H1 (cell line): ENCODE measurements around the gene CD37. TPM values are rescaled to one million over a fixed set of nuclear protein-coding genes. Genes with fewer than 3 reads are reported as not detected.

Experiments
- polyA plus RNA-seq, 7 experiments: library from polyadenylated mRNA; depleted of rRNA in 3 of 7; stranded (reverse) in 5 of 7; unstranded in 2 of 7; fragments of >200 nt in 5 of 7; fragments of 200-250 nt in 2 of 7; gene quantifications; 1 replicate in 5 of 7; 2 replicates in 1 of 7; 4 replicates in 1 of 7; pipeline versions ENCODE4 v1.2.1 to v1.2.3, GENCODE V29; 2011 to 2013; ENCODE audit warnings: missing spikeins in 2 of 7, mixed read lengths in 2 of 7
- total RNA-seq: library from RNA; stranded (reverse); fragmentation: NEBNext Ultra II Directional; extraction: Animal tissue kit (Norgen Biotek cat#: 25700); gene quantifications from 2 replicates; pipeline ENCODE4 v1.2.1, GENCODE V29; 2021
- TF ChIP-seq, protein P1 (sequence below), 3 experiments: IDR thresholded peaks; 1 replicate in 2 of 3; 2 replicates in 1 of 3; pipeline versions ENCODE4 v1.5.1 to v1.6.1; 2011; ENCODE audit warnings: low read length in 3 of 3, mild to moderate bottlenecking in 3 of 3, inconsistent platforms in 2 of 3, low read depth in 1 of 3, moderate library complexity in 1 of 3; ENCODE audit not compliant: insufficient read depth in 1 of 3; ENCODE audit errors: control extremely low read depth in 1 of 3

Gene CD37
- total and polyA plus RNA-seq, 2 of the 8 experiments (the other 6 are each of a cell fraction or from before 2014, with no cell fraction given): not detected

DNA sequence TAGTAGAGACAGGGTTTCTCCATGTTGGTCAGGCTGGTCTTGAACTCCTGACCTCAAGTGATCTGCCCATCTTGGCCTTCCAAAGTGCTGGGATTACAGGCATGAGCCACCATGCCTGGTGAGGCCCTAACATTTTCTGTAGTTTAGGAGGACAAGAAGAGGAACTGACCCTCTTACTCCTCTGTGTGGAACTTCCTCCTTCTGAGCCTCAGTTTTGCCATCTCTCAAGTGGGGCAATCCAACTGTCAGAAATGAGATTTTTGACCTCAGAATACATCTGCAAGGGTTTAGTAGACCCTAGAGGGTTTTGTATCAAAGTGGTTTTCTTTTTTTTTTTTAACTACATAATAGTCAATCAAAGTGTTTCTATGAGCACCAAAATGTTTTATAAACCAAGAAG lies 30.9 kb downstream of the CD37 start (continued):
- TF ChIP-seq, protein P1, sequence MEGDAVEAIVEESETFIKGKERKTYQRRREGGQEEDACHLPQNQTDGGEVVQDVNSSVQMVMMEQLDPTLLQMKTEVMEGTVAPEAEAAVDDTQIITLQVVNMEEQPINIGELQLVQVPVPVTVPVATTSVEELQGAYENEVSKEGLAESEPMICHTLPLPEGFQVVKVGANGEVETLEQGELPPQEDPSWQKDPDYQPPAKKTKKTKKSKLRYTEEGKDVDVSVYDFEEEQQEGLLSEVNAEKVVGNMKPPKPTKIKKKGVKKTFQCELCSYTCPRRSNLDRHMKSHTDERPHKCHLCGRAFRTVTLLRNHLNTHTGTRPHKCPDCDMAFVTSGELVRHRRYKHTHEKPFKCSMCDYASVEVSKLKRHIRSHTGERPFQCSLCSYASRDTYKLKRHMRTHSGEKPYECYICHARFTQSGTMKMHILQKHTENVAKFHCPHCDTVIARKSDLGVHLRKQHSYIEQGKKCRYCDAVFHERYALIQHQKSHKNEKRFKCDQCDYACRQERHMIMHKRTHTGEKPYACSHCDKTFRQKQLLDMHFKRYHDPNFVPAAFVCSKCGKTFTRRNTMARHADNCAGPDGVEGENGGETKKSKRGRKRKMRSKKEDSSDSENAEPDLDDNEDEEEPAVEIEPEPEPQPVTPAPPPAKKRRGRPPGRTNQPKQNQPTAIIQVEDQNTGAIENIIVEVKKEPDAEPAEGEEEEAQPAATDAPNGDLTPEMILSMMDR (IDR thresholded peaks at IDR 0.05; ENCODE audit: control extremely low read depth in 1 of 3, insufficient read depth in 1 of 3, low read depth in 1 of 3, low read length in 3 of 3): no peak
